GM23248 (cell line): ENCODE results near the gene FLRT1.

Source experiments
- EZH2 ChIP-seq: fragments of 200-600 bp; sonication (generic); IDR thresholded peaks from 2 replicates; pipeline ENCODE4 v1.6.1; 2018; ENCODE audit warnings: antibody characterized with exemption, mild to moderate bottlenecking; ENCODE audit not compliant: insufficient read depth, poor library complexity, severe bottlenecking
- EZH2phosphoT487 ChIP-seq: fragments of 200-600 bp; sonication (generic); IDR thresholded peaks from 2 replicates; pipeline ENCODE4 v1.6.1; 2018; ENCODE audit warnings: antibody characterized with exemption, moderate library complexity, mild to moderate bottlenecking, low read depth; ENCODE audit not compliant: insufficient read depth

- TF ChIP-seq EZH2phosphoT487, result no peak
- TF ChIP-seq EZH2, result no peak
Measured at GRCh38 chr11:64063777-64064176, 28.0 kb downstream of the FLRT1 start.
